ENCODE results near the gene OLA1.
A peak's percentile ranks its signal among the peaks of the same experiment; 100 is the strongest.
"Not testable (repeated sequence)": the region's sequence is repeated elsewhere in the genome, so short reads cannot be mapped to it uniquely, and the experiment has no call there.

OLA1 gene

GRCh38 chr2:174248187-174248997 is at the start of gene OLA1:
Gene OLA1, minus strand, starts transcription at chr2:174248532. Its CDS starts 1,717 bp downstream, at chr2:174246815.
- peak; percentile 86 to 94 for DNase-seq (ENCODE audit: low read depth in 2 of 2, low spot score in 1 of 2)

GRCh38 chr2:174292908-174293307 is 44.6 kb upstream of the OLA1 start:
- no peak for DNase-seq (ENCODE audit: low read depth in 2 of 2, low spot score in 1 of 2)

- DNase-seq (ENCODE audit: low read depth in 2 of 2, low spot score in 1 of 2) = no peak
Measured at GRCh38 chr2:174286172-174286571, 37.8 kb upstream of the OLA1 start.

GRCh38 chr2:174282441-174282840 is 34.1 kb upstream of the OLA1 start:
- no peak for DNase-seq (ENCODE audit: low read depth in 2 of 2, low spot score in 1 of 2)

GRCh38 chr2:174281736-174282135 is 33.4 kb upstream of the OLA1 start:
- no peak for DNase-seq (ENCODE audit: low read depth in 2 of 2, low spot score in 1 of 2)

- DNase-seq (ENCODE audit: low read depth in 2 of 2, low spot score in 1 of 2) = no peak
Measured at GRCh38 chr2:174280596-174280995, 32.3 kb upstream of the OLA1 start.

- DNase-seq (ENCODE audit: low read depth in 2 of 2, low spot score in 1 of 2) = not testable (repeated sequence)
Measured at GRCh38 chr2:174270263-174270662, 21.9 kb upstream of the OLA1 start.

- DNase-seq (ENCODE audit: low read depth in 2 of 2, low spot score in 1 of 2) = no peak
Measured at GRCh38 chr2:174266288-174266687, 18.0 kb upstream of the OLA1 start.

GRCh38 chr2:174263997-174264396 is 15.7 kb upstream of the OLA1 start:
- DNase-seq (ENCODE audit: low read depth in 2 of 2, low spot score in 1 of 2) = no peak

GRCh38 chr2:174259981-174260380 is 11.6 kb upstream of the OLA1 start:
- no peak for DNase-seq (ENCODE audit: low read depth in 2 of 2, low spot score in 1 of 2)

GRCh38 chr2:174254267-174254666 is 5.9 kb upstream of the OLA1 start:
- no peak for DNase-seq (ENCODE audit: low read depth in 2 of 2, low spot score in 1 of 2)

GRCh38 chr2:174248998-174249592 is 763 bp upstream of the OLA1 start:
- DNase-seq (ENCODE audit: low read depth in 2 of 2, low spot score in 1 of 2) = no peak

- DNase-seq (ENCODE audit: low read depth in 2 of 2, low spot score in 1 of 2) = no peak
Measured at GRCh38 chr2:174247474-174248186, 702 bp downstream of the OLA1 start.

- DNase-seq (ENCODE audit: low read depth in 2 of 2, low spot score in 1 of 2) = no peak
Measured at GRCh38 chr2:174246944-174247381, 1.4 kb downstream of the OLA1 start.

GRCh38 chr2:174245628-174246027 is 2.7 kb downstream of the OLA1 start:
- DNase-seq (ENCODE audit: low read depth in 2 of 2, low spot score in 1 of 2) = not testable (repeated sequence)

GRCh38 chr2:174245065-174245464 is 3.3 kb downstream of the OLA1 start:
- DNase-seq (ENCODE audit: low read depth in 2 of 2, low spot score in 1 of 2) = no peak

- no peak for DNase-seq (ENCODE audit: low read depth in 2 of 2, low spot score in 1 of 2)
Measured at GRCh38 chr2:174243812-174244211, 4.5 kb downstream of the OLA1 start.

GRCh38 chr2:174240097-174240496 is 8.2 kb downstream of the OLA1 start:
- no peak for DNase-seq (ENCODE audit: low read depth in 2 of 2, low spot score in 1 of 2)

- DNase-seq (ENCODE audit: low read depth in 2 of 2, low spot score in 1 of 2) = no peak
Measured at GRCh38 chr2:174236429-174236828, 11.9 kb downstream of the OLA1 start.

- no peak for DNase-seq (ENCODE audit: low read depth in 2 of 2, low spot score in 1 of 2)
Measured at GRCh38 chr2:174235680-174236079, 12.7 kb downstream of the OLA1 start.

- DNase-seq (ENCODE audit: low read depth in 2 of 2, low spot score in 1 of 2) = no peak
Measured at GRCh38 chr2:174233771-174234275, 14.5 kb downstream of the OLA1 start.

GRCh38 chr2:174227748-174228147 is 20.6 kb downstream of the OLA1 start:
- DNase-seq (ENCODE audit: low read depth in 2 of 2, low spot score in 1 of 2) = no peak
